DOHH2 (cell line): ENCODE results near the gene THRSP.

ENCODE experiments used
- H3F3A ChIP-seq: fragments of 200-600 bp; sonication (generic), shearing (Covaris generic); 2 replicates; pipeline ENCODE4 v1.6.0; 2016; ENCODE audit warnings: antibody characterized with exemption, mild to moderate bottlenecking; ENCODE audit not compliant: control insufficient read depth, insufficient read depth
- H3K27ac ChIP-seq: fragments of 200-600 bp; sonication (generic); 2 replicates; pipeline ENCODE4 v1.5.1; 2014; ENCODE audit warnings: low read depth, mild to moderate bottlenecking, low read length, moderate library complexity
- H3K27me3 ChIP-seq: fragments of 200-600 bp; sonication (generic); 2 replicates; pipeline ENCODE4 v1.6.1; 2014; ENCODE audit warnings: mild to moderate bottlenecking, low read length, mixed read lengths; ENCODE audit not compliant: control insufficient read depth
- H3K36me3 ChIP-seq: fragments of 200-600 bp; sonication (generic); 2 replicates; pipeline ENCODE4 v1.6.1; 2014; ENCODE audit warnings: mild to moderate bottlenecking, low read length, moderate library complexity, mixed read lengths; ENCODE audit not compliant: control insufficient read depth
- H3K4me1 ChIP-seq: fragments of 200-600 bp; sonication (generic); 2 replicates; pipeline ENCODE4 v1.6.1; 2014; ENCODE audit warnings: mild to moderate bottlenecking, low read length, mixed read lengths; ENCODE audit not compliant: control insufficient read depth
- H3K4me2 ChIP-seq: fragments of 200-600 bp; sonication (generic); 2 replicates; pipeline ENCODE4 v1.6.0; 2014; ENCODE audit warnings: mild to moderate bottlenecking, low read length, moderate library complexity
- H3K4me3 ChIP-seq: fragments of 200-600 bp; sonication (generic); 2 replicates; pipeline ENCODE4 v1.5.1; 2014; ENCODE audit warnings: mild to moderate bottlenecking, low read length, mixed read lengths
- H3K79me2 ChIP-seq: fragments of 200-600 bp; sonication (generic); 2 replicates; pipeline ENCODE4 v1.6.1; 2014; ENCODE audit warnings: mild to moderate bottlenecking, low read length, mixed read lengths; ENCODE audit not compliant: control insufficient read depth
- H3K9me2 ChIP-seq: fragments of 200-600 bp; sonication (generic); replicated peaks from 2 replicates; pipeline ENCODE4 v1.6.1; 2014; ENCODE audit warnings: mild to moderate bottlenecking, low read length, mixed read lengths; ENCODE audit not compliant: control insufficient read depth
- H3K9me3 ChIP-seq: fragments of 200-600 bp; sonication (generic); 2 replicates; pipeline ENCODE4 v1.6.1; 2014; ENCODE audit warnings: antibody characterized with exemption, low read length, mixed read lengths; ENCODE audit not compliant: control insufficient read depth, insufficient read depth
- H4K20me1 ChIP-seq: fragments of 200-600 bp; sonication (generic); 2 replicates; pipeline ENCODE4 v1.6.0; 2014; ENCODE audit warnings: low read depth, mild to moderate bottlenecking, antibody characterized with exemption, low read length, moderate library complexity; ENCODE audit not compliant: control insufficient read depth, insufficient read depth
- CTCF ChIP-seq: fragments of 200-600 bp; sonication (generic); IDR thresholded peaks from one replicate; pipeline ENCODE4 v1.5.1; 2014; ENCODE audit warnings: antibody characterized with exemption, mild to moderate bottlenecking, low read depth, low read length; ENCODE audit not compliant: poor library complexity, severe bottlenecking
- EZH2phosphoT487 ChIP-seq: fragments of 200-600 bp; sonication (generic); IDR thresholded peaks from 2 replicates; pipeline ENCODE4 v1.6.1; 2017; ENCODE audit warnings: borderline replicate concordance, mild to moderate bottlenecking, antibody characterized with exemption, low read length, moderate library complexity, mixed read lengths

Gene THRSP

GRCh38 chr11:78094250-78094649 lies 30.6 kb downstream of the THRSP start:
- H3F3A ChIP-seq: no peaks in the 10 kb centered on the region
- H3K36me3 ChIP-seq: peaks cover 19% of the 10 kb centered on the region
- H3K4me3 ChIP-seq: no peak overlapping the region
- no peak overlapping the region for H3K4me2 ChIP-seq
- H3K79me2 ChIP-seq: no peaks in the 10 kb centered on the region
- H3K9me3 ChIP-seq: no peaks in the 10 kb centered on the region
- no peaks in the 10 kb centered on the region for H3K27me3 ChIP-seq
- H4K20me1 ChIP-seq: no peaks in the 10 kb centered on the region
- TF ChIP-seq CTCF (no peak), EZH2phosphoT487 (no peak)
- H3K27ac ChIP-seq: no peak overlapping the region
- no peaks in the 10 kb centered on the region for H3K9me2 ChIP-seq
- no peaks in the 10 kb centered on the region for H3K4me1 ChIP-seq

GRCh38 chr11:78097666-78098385 lies 34.2 kb downstream of the THRSP start:
- Histone ChIP-seq H3K79me2 (no peaks in the 10 kb centered on the region), H3K4me1 (no peaks in the 10 kb centered on the region), H4K20me1 (no peaks in the 10 kb centered on the region), H3F3A (no peaks in the 10 kb centered on the region), H3K4me2 (no peak overlapping the region), H3K4me3 (no peak overlapping the region), H3K27me3 (no peaks in the 10 kb centered on the region), H3K27ac (no peak overlapping the region), H3K36me3 (peaks cover 38% of the 10 kb centered on the region), H3K9me2 (no peaks in the 10 kb centered on the region), H3K9me3 (no peaks in the 10 kb centered on the region)
- TF ChIP-seq EZH2phosphoT487 (no peak), CTCF (no peak)

- TF ChIP-seq CTCF (no peak), EZH2phosphoT487 (no peak)
- H3K27me3 ChIP-seq: no peaks in the 10 kb centered on the region
- H4K20me1 ChIP-seq: no peaks in the 10 kb centered on the region
- H3K4me2 ChIP-seq: no peak overlapping the region
- no peaks in the 10 kb centered on the region for H3K4me1 ChIP-seq
- no peaks in the 10 kb centered on the region for H3K9me3 ChIP-seq
- no peaks in the 10 kb centered on the region for H3K9me2 ChIP-seq
- H3K36me3 ChIP-seq: peaks cover 45% of the 10 kb centered on the region
- H3K27ac ChIP-seq: no peak overlapping the region
- H3K4me3 ChIP-seq: no peak overlapping the region
- no peaks in the 10 kb centered on the region for H3K79me2 ChIP-seq
- peaks cover 3% of the 10 kb centered on the region; the same call in 1 of the 2 replicates for H3F3A ChIP-seq
Measured at GRCh38 chr11:78099666-78100065, 36.0 kb downstream of the THRSP start.
